HG03175 (cell line): ENCODE data around the gene GPSM1.

Experiments
- ATAC-seq: cut with Tn5 transposase; IDR thresholded peaks from one replicate; pipeline ENCODE4 v1.9.1; 2021; ENCODE audit warnings: mild to moderate bottlenecking, moderate library complexity; ENCODE audit not compliant: unreplicated experiment

GPSM1 gene

GRCh38 chr9:136304456-136304855, 22.9 kb upstream of the GPSM1 start:
- ATAC-seq, result no peak

GRCh38 chr9:136304981-136305380, 22.4 kb upstream of the GPSM1 start:
- ATAC-seq, result no peak

- no peak for ATAC-seq
Observed at GRCh38 chr9:136305804-136306203, 21.5 kb upstream of the GPSM1 start.

- no peak for ATAC-seq
Observed at GRCh38 chr9:136306211-136307208, 20.8 kb upstream of the GPSM1 start.

- ATAC-seq, result no peak
Observed at GRCh38 chr9:136307215-136307750, 20.1 kb upstream of the GPSM1 start.

- no peak for ATAC-seq
Observed at GRCh38 chr9:136308006-136308701, 19.2 kb upstream of the GPSM1 start.

- no peak for ATAC-seq
Observed at GRCh38 chr9:136308702-136309053, 18.7 kb upstream of the GPSM1 start.

- ATAC-seq, result no peak
Observed at GRCh38 chr9:136309101-136309801, 18.1 kb upstream of the GPSM1 start.

- no peak for ATAC-seq
Observed at GRCh38 chr9:136309806-136310220, 17.5 kb upstream of the GPSM1 start.

GRCh38 chr9:136310273-136311030, 16.9 kb upstream of the GPSM1 start:
- ATAC-seq, result no peak

- no peak for ATAC-seq
Observed at GRCh38 chr9:136311051-136312008, 16.0 kb upstream of the GPSM1 start.

- no peak for ATAC-seq
Observed at GRCh38 chr9:136312009-136312375, 15.3 kb upstream of the GPSM1 start.

GRCh38 chr9:136312436-136312835, 14.9 kb upstream of the GPSM1 start:
- no peak for ATAC-seq

GRCh38 chr9:136313111-136314055, 14.0 kb upstream of the GPSM1 start:
- ATAC-seq, result no peak

GRCh38 chr9:136314056-136314416, 13.3 kb upstream of the GPSM1 start:
- no peak for ATAC-seq

- no peak for ATAC-seq
Observed at GRCh38 chr9:136314944-136315343, 12.4 kb upstream of the GPSM1 start.

GRCh38 chr9:136316271-136316751, 11.0 kb upstream of the GPSM1 start:
- ATAC-seq, result no peak
